HG02678 (cell line): ENCODE measurements around the gene XPNPEP1.

ENCODE experiments used
- ATAC-seq: cut with Tn5 transposase; IDR thresholded peaks from one replicate; pipeline ENCODE4 v1.9.1; 2021; ENCODE audit warnings: mild to moderate bottlenecking, moderate library complexity; ENCODE audit not compliant: unreplicated experiment

The XPNPEP1 gene

DNA sequence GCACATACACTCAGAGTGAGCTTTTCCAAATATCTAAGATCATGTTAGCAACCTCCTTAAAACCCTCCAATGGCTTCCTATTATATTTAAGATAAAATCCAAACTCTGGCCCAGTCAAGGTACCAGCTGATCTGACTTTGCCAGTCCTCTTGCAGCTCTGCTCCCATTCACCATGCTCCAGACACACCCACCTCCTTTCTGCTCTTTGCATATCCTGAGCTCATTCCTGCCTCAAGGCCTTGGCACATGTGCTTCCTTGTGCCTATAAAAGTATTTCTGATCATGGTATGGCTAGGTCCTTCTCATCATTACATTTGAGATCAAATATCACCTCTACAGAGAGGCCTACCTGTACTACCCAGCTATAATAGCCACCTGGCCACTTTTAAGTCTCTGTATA, 27.5 kb downstream of the XPNPEP1 start:
- no peak for ATAC-seq

DNA sequence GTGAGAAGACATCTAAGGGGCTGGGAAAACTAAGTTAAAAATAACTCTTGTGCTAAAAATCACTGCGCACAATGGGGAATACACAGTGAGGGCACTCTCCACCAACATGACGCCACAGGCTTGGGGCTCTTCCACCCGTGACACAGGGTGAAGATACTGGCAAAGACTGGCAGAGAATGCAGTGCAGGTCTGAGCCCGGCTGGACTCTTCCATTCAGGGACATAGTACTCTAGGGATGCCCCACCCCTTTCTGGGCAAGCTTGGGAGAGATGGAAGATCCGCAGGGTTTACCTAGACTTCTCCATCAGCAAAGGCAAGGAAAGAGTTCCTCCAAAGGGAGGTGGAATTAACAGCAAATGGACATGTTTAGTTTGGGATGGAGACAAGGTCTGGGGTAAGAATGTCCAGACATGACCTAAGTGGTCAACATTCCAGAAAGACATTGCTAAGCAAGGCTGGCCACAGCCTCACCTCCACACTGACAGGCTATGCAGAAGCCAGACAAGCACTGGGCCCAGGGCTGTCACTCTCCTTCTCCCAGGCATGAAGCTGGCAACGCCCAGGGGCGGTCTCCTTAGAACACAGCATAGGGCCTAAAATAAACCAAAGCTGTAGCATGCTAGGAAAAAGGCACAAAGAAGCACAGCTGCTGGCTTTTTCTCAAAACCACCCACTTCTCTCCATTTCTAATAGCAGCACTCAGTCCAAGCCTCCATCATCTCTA, 28.1 kb downstream of the XPNPEP1 start:
- no peak for ATAC-seq

DNA sequence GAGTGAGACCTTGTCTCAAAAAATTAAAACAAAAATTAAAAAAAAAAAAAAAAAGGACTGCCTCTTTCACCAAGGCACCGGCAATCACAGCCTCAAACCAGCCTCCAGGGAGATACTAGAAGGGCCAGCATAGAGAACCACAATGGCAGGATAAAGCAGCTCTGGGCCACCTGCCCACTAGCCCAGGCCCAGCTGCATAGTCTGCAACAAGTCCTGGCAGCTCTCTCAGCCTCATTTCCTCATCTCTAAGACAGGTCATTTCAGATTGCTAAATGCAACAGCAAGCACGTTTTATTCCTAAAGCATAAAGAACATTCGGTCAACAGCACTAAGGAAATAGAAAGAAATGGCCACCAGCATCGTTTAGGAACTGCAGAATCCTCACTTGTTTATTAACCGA, 28.8 kb downstream of the XPNPEP1 start:
- ATAC-seq, result peak; percentile 60

DNA sequence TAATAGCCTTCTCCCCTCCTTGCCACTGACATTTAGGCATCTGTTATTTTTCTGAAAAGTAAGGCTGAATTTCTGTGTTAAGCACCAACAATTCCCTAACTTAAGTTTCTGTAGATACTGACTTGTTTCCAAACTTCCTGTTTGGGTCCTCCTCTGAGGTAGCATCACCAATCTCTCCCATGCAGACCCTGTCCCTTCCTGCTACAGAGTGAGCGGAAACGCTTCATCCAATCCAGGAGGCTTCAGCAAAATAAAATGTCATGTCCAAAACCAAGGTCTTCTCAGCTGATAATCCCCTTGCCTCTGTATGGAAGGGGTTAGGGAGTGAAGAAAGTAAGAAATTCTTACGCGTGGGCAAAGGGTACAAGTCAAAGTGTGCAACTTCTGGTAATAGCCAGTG, 29.9 kb downstream of the XPNPEP1 start:
- no peak for ATAC-seq

DNA sequence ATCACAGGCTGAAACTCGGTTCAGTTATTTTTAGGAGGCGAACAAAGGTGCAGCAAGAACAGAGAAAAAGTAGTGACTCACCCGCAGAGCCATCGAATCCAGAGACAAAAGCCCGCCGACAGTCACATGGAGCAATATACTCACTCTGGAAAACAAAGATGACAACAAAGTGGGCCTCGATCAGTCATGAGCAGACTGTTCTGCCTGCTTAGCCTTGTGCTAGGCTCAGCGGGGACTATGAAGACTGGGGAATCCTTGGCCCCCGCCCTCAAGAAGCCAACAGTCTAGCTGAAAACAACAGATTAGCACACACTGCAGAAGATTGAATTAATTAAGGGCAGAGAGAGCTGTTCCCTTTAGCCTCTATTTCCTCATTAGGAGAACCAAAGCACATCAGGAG, 30.4 kb downstream of the XPNPEP1 start:
- no peak for ATAC-seq

DNA sequence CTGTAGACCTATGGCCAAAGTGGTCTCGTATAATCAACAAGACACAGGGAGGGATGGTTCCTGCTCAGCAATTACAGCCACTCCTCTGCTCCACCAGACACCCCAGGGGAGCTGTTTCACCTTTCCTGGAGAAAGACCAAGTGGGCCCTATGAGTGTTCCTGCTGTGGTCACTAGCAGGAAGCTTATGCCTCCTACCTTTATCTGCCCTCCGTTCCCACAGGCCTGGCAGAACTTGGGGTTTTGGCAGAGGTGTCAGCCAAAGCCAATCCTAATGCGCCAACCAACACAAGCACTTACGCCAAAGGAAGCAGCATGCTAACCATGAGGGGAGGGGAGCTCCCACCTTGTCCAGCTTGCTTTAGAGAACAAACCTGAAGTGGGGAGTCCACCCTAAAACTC, 31.2 kb downstream of the XPNPEP1 start:
- no peak for ATAC-seq

DNA sequence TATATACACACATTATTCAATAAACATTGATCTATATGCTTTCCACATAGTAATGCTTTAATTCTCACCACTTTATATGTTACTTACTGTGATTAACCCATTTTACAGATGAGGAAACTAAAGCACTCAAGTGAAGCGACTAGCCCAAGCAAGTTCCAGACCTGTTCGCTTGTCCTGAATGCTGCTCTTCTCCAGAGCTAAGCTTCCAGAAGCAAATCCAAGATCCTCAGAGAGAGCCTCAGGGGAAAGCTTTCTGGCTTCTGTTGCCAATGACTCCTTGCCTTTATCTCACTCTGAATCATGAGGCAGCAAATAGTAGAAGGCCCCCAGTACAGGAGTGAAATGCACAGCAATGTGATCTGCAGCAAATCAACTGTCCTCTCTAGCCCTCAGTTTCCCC, 32.2 kb downstream of the XPNPEP1 start:
- no peak for ATAC-seq

DNA sequence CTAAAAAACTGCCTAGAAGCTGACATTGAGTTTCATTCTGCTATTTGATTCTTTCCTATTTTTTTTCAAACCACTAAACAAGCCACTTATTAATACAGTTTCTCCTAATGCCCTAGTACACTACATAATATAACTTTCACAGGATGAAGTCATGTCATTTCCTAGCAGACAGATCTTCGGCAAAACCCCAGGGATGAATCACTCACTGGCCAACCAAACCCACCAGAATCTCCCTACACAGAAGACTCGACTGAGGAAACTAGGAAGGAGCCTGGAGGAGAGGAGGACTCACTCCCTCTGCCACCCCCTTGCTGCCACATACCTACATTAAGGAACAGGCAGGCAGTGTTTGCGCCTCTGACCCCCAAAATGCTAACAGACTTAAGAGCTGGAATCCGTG, 33.4 kb downstream of the XPNPEP1 start:
- no peak for ATAC-seq

DNA sequence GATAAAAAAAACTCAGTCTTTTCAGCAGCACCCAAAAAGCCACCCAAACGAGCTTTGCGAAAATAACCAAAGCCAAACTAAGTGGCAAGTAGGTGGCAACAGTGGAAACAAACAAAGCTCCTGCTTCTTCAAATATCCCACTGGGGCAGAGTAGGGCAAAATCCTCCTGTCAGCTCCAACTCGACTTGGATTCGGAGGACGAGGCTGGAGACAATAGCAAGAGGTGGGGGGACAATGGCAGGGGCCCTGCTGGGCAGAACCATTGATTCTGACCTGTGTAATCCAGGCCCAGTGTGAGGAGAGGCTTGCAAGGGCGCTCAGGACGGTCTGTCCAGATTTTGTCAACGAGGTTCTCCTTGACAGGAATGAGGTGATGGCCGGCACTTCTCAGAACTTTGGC, 35.5 kb downstream of the XPNPEP1 start:
- no peak for ATAC-seq

DNA sequence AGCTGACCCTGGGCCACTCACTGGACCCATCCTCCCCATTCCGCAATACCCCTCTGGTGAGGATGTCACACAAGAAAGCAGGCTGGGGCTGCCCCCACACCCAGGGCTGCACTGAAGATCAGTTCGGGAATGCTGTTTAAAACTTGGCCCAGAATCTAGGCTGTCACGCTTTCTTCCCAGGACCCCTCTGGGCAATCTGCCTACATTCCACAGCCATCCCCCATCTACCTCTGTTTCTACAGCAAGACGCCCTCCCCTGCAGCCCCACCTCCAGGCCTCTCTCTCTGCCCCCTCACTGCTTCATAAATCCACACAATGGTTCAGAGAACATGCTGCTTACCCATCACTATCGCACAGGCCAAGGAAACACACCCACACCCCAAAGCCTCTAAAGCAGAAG, 36.1 kb downstream of the XPNPEP1 start:
- no peak for ATAC-seq

DNA sequence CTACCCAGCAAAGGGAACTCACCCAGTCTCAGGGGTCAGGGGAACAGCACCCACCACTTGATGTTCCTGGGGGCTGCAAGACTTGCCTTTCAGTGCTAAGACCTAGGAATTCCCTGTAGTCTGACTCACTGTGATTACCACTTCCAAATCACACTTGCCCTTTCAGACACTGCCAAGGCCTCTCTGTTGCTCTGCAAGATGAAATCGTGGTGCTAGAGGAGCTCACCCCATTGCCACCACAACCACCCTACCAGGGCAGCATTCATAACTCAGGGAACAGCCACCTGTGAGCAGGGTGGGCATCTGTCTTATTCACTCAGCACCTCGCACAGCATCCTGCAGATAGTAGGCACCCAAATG, 36.5 kb downstream of the XPNPEP1 start:
- no peak for ATAC-seq

DNA sequence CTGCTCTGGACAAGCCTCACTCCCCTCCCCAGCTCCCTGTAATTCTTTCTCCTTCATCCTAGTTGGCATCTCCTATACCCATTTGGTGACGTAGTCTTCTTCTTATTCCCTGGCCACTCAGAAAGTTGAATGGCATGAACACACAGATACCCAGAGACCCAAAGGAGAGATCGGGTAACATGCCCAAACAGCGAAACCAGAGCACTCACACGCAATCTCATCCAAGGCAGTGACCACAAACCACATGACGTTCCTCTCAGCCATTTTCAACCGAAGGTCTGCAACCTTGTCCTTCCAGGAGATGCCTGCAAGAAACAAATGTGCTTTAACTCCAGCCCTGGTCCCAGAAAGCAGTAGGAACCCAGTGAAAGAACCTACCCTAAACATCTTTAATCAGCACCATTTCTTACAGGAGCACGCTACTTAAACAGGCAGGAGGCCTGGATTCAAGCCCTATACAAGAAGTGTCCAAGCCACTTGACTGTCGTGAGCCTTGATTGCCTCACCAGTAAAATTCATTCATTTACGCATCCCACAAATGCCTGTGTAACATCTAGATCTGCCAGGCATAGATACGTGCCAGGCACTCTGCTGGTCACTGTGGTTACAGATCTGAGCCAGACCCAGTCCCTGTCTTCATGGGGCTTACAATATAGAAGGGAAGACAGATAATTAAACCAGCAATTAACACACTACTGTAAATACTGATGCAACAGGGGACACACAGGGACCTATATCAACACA, 37.1 kb downstream of the XPNPEP1 start:
- no peak for ATAC-seq

DNA sequence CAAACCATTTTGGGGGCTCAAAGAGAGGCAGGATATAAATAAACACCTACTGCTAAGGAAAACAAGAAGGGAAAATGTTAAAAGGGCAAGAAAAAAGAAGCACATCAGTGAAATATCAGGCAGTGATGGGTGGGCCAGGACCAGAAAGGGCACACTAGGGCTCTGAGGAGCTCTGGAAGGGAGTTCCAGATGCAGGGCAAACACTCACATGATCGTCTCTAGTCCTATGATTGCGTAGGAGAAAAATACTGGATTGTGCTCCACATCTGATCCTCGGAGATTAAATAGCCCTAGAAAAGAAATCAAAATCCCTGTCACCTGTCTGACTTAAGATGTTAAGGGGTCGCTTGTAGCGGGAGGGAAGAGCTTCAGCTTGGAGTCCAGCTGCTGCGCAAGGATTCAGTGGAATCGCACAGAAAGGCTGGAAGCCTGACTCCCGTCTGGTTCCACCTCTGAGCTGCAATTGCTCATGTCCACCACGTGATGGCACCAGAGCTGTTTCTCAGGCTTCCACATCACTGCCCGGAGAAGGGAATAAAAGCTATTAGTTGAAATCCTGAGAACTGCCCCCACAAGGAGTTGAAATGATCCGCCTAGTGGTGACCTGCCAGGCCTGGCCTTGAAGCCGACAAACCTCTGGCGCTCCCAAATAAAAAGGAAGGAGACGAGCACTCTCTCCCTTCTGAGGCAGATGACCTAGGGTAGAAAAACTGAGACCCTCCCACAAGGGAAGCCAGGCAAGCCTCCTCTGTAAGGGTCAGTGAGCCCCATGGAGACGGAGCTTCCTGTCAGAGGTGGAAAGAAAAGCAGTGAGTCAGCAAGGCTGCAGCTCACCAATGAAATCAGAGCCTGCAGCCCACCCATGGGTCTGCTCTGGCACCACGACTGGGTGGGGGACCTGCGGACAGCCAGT, 39.2 kb downstream of the XPNPEP1 start:
- peak; percentile 51 for ATAC-seq

DNA sequence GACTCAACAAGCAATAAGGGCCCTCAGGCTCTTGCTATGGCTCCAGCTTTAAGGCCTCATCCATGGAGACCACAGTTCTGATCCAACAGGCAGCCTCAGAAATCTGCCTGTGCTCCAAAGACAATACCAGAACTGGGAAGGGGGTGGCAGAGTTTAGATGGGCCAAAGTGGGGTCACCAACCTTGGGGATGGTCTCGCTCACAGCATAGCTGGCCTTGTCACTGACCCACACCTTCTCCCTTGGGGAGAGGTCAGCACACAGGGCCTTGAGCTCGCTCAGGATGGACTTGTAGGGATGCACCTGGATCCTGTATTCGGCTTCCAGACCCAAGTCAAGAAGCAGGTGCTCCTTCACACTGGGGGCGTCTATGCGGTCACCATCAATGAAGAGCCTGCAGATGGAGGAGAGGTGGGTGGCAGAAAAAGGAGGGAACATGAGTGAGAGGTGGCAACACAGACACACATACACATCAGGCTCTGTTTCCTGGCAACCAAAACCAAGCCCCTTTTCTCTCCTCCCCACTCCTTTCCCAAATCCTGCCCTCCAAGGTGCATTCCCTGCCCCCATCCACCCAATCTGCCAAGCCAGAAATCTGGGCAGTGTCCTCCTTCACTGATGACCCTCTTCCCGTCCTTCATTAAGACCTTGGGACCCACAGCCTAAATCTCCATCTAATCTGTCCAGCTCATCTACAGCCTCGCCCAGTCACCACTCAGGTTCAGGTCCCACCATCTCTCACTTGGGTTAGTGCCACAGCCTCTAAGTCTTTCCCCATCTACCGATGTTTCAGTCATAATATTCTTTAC, 40.9 kb downstream of the XPNPEP1 start:
- no peak for ATAC-seq

DNA sequence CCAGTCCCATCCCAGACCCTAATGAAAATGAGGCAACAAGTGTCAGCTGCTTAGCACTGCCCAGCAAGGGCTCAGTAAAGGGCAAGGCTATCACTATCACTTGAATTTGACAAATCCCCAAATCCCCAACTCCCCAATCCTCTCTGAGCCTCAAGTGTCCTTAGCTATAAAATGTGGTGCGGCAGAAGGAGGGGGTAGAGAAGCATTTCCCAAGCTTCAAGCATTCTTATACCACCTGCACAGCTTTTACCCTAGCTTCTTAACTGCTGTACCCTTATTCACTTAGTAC, 41.6 kb downstream of the XPNPEP1 start:
- ATAC-seq, result no peak

DNA sequence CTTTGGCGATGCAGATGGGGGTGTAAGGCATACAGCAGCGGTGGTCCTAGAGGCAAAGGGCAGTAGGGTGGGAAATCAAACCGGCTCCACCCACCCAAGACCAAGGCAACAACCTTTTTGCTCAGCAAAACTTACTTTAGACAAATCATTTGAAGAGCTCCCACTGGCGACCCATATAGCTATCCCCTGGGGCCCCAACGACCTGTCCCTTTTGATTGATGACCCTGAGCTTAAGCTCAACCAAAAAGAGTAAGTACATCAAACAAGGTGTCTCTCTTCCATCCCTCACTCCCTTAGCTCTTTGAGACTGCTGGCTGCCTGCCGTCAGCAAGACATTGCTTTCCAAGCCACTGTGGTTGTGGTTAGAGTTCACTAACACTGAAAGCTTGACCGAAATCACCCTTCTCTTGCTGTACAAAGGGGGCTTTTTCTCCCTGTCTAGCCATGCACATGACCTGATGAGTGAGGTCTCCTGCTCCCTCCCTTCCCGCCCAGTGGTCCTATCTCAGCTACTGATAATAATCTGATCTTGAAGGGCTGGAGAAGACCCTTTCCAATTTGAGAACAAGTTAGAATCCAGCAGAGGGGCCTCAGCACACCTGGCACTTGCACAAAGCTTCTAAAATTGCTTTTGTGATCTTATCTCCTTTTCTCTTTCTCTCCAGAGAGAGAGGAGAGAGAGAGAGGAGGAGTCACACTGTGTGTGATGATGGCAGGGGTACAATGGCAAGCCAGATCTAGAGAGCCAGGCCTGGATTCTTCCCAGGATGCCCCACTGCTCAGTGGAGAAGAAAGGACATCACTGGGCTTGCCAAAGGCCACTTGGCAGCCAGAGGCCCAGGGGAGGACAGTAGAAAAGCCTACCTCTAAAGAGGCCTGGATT, 42.2 kb downstream of the XPNPEP1 start:
- ATAC-seq, result peak; percentile 83

DNA sequence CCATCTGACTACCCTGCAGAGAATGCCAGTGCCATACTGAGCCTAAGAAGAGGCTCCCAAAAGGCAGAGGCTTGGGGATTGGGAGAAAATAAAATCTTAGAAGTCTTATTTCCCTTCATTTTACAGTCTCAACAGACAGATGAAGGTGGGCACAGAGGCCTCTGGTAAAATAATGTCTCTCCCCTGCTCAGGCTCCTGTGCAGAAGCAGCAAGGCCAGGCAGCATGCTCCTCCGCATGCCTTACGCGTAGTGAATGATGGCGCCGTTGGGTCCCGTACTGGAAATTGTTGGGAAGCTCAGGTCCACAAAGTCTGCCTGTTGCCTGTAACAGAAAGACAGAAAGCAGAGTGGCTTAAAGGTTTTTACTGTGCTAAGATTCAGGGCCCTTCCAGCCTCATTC, 45.8 kb downstream of the XPNPEP1 start:
- no peak for ATAC-seq

DNA sequence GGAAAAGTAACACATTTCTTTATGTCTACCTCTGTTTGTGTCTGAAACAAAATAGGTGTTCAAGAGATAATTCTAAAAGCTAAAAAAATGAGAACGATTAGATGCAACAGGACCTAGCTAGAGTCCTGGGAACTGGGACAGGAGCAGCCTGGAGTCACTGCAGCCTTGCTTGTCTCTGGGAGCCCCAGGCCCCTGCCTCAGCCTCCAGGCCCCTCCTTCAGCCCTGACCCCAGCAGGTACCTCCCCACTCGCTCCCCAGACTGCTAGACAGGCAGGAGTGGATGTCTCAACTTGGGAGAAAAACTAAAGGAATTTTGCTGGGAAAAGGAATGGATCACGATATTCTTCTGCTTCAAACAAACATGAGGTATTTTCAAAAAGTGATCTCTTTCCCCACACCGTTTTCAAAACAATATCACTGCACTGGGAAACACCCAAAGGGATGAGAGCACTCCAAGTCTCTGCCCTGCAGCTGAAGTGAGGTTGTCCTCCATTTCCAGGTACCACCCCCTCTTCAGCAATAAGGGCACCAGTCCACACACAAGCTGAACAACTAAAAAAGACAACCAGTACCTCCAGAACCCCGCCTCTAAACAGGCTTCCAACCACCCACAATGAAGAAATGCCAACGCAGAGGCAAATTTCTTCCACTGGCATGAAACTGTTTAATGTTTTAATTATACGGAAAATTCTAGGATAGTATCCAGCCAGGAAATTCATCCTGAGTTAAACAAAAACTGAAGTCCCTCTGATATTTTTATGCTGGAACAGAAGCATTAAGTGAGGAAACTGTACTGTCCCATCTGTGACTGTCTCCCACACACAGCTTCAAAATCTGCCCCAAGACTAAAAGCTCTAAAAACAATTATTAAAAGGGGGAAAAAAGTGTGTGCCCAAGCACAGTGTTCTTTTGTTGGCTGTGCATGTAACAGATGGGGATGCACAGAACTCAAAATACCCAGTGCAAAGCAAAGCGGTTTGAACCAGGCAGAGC, 47.2 kb downstream of the XPNPEP1 start:
- no peak for ATAC-seq

DNA sequence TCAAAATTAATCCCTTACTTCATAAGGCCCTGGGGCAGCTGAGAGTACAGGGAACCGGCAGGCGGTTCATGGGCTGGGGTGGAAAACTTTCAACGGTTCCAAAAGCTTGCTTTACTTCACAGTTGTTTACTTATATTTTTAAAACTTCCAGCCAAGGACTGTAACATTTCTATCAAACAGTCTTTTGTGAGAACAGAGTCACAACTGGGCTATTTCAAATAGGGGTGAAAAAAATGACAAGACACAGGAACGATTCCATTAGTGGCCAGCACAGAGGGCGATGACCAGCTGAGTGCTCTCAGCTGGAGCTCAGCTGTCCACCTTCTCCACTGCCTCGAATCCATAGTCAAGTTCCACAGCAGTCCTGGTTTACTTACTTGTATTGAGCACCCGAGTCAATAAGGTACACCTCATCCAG, 48.2 kb downstream of the XPNPEP1 start:
- ATAC-seq, result no peak
